Adipocyte (in vitro differentiated cells): ENCODE results near the gene ITGB4.

ENCODE experiments used
- DNase-seq: peaks from one replicate; pipeline ENCODE4 v3.0.0-alpha.2; 2015; ENCODE audit warnings: low read depth
- H3K27me3 ChIP-seq: replicated peaks from 2 replicates; pipeline ENCODE4 v1.7.0; 2013; ENCODE audit warnings: mild to moderate bottlenecking, low read length, moderate library complexity; ENCODE audit not compliant: control insufficient read depth, insufficient read depth
- H3K36me3 ChIP-seq: 2 replicates; pipeline ENCODE4 v1.7.0; 2013; ENCODE audit warnings: low read length, mild to moderate bottlenecking, moderate library complexity; ENCODE audit not compliant: control insufficient read depth, insufficient read depth, severe bottlenecking
- H3K4me1 ChIP-seq: 2 replicates; pipeline ENCODE4 v1.7.0; 2013; ENCODE audit warnings: mild to moderate bottlenecking, low read length, moderate library complexity; ENCODE audit not compliant: control insufficient read depth, insufficient read depth
- H3K4me3 ChIP-seq: 2 replicates; pipeline ENCODE4 v1.7.0; 2013; ENCODE audit warnings: mild to moderate bottlenecking, low read length, moderate library complexity
- H3K9ac ChIP-seq: 2 replicates; pipeline ENCODE4 v1.7.0; 2013; ENCODE audit warnings: mild to moderate bottlenecking, low read length, moderate library complexity
- H3K9me3 ChIP-seq: 2 replicates; pipeline ENCODE4 v1.7.0; 2013; ENCODE audit warnings: mild to moderate bottlenecking, low read length, moderate library complexity; ENCODE audit not compliant: control insufficient read depth

Gene ITGB4

DNA sequence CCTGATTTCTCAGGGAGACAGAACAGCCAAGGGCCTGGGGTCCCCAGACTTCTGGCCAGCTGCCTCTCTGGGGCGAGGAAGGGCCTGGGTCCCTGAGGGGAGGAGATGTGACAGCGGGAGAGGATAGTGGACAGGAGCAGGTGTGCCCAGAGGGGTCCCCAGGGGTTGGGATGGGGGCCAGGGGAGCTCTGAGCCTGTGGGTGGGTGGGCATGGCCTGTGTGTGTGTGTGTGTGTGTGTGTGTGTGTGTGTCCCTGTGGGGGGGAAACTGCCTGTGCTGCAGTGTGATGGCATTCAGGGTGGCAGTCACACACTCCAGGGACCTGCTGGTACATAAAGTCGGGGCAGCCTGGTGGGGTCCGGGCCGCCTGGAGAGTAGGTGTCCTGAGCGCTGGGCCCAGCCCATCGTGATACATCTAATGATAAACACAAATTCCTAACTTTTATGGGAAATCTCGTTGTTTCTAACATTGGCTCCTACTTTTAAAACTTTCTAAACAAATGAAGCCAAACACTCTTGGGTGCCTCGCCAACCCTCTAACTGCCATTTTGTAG, 1.4 kb downstream of the ITGB4 start:
- no peak overlapping the region for H3K4me3 ChIP-seq
- no peaks in the 10 kb centered on the region for H3K36me3 ChIP-seq
- H3K9ac ChIP-seq: no peak overlapping the region
- H3K27me3 ChIP-seq: peaks cover 51% of the 10 kb centered on the region
- no peaks in the 10 kb centered on the region for H3K4me1 ChIP-seq
- no peak for DNase-seq
- H3K9me3 ChIP-seq: no peaks in the 10 kb centered on the region

DNA sequence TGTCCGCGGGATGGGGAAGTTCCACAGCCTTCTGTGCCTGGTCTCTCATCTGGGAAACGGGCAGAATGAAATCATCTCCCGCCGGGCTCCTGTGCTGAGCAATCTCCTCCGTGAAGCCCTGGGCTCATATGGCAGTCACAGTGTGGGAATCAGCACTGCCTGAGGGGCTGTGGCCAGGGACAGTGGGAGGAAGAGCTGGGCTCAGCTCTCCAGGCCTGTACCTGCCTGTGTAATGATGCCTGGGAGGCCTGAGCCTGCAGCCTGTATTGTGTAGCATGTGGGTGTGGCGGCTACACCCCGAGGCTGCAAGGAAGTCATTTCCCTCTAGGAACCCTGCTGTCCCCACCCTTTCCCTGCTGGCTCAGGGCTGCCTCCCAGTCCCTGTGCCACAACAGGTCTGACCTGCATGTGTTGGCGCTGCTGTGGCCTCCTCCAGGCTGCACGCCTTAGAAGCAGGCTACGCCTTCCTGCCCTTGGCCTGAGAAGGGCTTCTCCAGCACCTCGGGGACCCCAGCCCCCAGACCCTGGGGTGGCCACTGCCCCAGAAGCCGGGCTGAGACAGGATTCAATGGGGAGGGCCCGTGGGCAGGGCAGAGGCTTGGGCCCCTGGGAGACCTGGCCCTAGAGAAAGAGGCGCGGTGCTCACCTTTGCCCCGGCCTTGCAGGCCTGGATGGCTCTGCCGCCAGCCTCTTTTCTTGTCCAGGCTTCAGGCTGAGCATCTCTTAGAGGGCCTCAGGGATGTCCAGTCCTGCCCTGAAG, 2.1 kb downstream of the ITGB4 start:
- DNase-seq: no peak
- Histone ChIP-seq H3K9me3 (no peaks in the 10 kb centered on the region), H3K36me3 (no peaks in the 10 kb centered on the region), H3K9ac (no peak overlapping the region), H3K4me3 (no peak overlapping the region), H3K4me1 (no peaks in the 10 kb centered on the region), H3K27me3 (peaks cover 53% of the 10 kb centered on the region)

- no peak overlapping the region for H3K4me3 ChIP-seq
- no peaks in the 10 kb centered on the region for H3K36me3 ChIP-seq
- H3K9me3 ChIP-seq: no peaks in the 10 kb centered on the region
- H3K27me3 ChIP-seq: peaks cover 43% of the 10 kb centered on the region
- no peak overlapping the region for H3K9ac ChIP-seq
- DNase-seq: no peak
- no peaks in the 10 kb centered on the region for H3K4me1 ChIP-seq
Observed at GRCh38 chr17:75724016-75725003, 3.1 kb downstream of the ITGB4 start.

GRCh38 chr17:75725504-75725903, 4.2 kb downstream of the ITGB4 start:
- no peaks in the 10 kb centered on the region for H3K9me3 ChIP-seq
- peaks cover 32% of the 10 kb centered on the region for H3K27me3 ChIP-seq
- no peak overlapping the region for H3K4me3 ChIP-seq
- H3K36me3 ChIP-seq: no peaks in the 10 kb centered on the region
- H3K9ac ChIP-seq: no peak overlapping the region
- no peaks in the 10 kb centered on the region for H3K4me1 ChIP-seq
- no peak for DNase-seq

- H3K4me1 ChIP-seq: no peaks in the 10 kb centered on the region
- no peak overlapping the region for H3K4me3 ChIP-seq
- DNase-seq: no peak
- peaks cover 27% of the 10 kb centered on the region for H3K27me3 ChIP-seq
- H3K9ac ChIP-seq: no peak overlapping the region
- no peaks in the 10 kb centered on the region for H3K36me3 ChIP-seq
- H3K9me3 ChIP-seq: no peaks in the 10 kb centered on the region
Observed at GRCh38 chr17:75727391-75727790, 6.1 kb downstream of the ITGB4 start.

DNA sequence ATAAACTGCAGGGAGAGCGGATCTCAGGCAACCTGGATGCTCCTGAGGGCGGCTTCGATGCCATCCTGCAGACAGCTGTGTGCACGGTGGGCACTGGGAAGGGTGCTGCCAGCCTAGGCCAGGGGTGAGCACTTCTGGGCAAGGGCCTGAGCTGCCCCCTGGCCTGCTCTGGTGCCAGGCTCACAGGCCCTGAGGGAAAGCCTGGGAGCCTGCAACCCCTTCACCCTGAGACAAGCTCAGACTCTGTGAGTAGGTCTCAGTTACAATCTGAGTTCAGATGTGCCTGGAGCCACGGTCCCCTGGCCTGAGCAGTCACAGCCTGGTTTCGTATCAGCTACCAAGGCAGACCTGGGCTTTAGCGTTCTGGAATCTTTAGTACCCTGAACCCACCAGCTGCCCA, 8.1 kb downstream of the ITGB4 start:
- DNase-seq: no peak
- Histone ChIP-seq H3K4me3 (no peak overlapping the region), H3K4me1 (no peaks in the 10 kb centered on the region), H3K27me3 (peaks cover 27% of the 10 kb centered on the region), H3K9ac (no peak overlapping the region), H3K9me3 (no peaks in the 10 kb centered on the region), H3K36me3 (no peaks in the 10 kb centered on the region)

DNA sequence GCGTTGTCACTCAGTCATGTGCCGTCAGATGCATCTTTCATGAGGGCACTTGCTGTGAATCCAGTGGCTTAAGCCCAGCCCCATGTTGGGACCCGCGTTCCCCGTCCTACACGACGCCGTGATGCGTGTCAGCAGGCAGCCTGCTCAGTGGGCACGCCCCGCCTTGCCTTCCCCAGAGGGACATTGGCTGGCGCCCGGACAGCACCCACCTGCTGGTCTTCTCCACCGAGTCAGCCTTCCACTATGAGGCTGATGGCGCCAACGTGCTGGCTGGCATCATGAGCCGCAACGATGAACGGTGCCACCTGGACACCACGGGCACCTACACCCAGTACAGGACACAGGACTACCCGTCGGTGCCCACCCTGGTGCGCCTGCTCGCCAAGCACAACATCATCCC, 8.8 kb downstream of the ITGB4 start:
- H3K9ac ChIP-seq: no peak overlapping the region
- no peaks in the 10 kb centered on the region for H3K4me1 ChIP-seq
- H3K4me3 ChIP-seq: no peak overlapping the region
- DNase-seq: no peak
- peaks cover 27% of the 10 kb centered on the region for H3K27me3 ChIP-seq
- H3K36me3 ChIP-seq: no peaks in the 10 kb centered on the region
- H3K9me3 ChIP-seq: no peaks in the 10 kb centered on the region

- Histone ChIP-seq H3K4me1 (no peaks in the 10 kb centered on the region), H3K9ac (no peak overlapping the region), H3K36me3 (no peaks in the 10 kb centered on the region), H3K27me3 (peaks cover 20% of the 10 kb centered on the region), H3K4me3 (no peak overlapping the region), H3K9me3 (no peaks in the 10 kb centered on the region)
- DNase-seq: no peak
Observed at GRCh38 chr17:75731086-75731715, 9.9 kb downstream of the ITGB4 start.

DNA sequence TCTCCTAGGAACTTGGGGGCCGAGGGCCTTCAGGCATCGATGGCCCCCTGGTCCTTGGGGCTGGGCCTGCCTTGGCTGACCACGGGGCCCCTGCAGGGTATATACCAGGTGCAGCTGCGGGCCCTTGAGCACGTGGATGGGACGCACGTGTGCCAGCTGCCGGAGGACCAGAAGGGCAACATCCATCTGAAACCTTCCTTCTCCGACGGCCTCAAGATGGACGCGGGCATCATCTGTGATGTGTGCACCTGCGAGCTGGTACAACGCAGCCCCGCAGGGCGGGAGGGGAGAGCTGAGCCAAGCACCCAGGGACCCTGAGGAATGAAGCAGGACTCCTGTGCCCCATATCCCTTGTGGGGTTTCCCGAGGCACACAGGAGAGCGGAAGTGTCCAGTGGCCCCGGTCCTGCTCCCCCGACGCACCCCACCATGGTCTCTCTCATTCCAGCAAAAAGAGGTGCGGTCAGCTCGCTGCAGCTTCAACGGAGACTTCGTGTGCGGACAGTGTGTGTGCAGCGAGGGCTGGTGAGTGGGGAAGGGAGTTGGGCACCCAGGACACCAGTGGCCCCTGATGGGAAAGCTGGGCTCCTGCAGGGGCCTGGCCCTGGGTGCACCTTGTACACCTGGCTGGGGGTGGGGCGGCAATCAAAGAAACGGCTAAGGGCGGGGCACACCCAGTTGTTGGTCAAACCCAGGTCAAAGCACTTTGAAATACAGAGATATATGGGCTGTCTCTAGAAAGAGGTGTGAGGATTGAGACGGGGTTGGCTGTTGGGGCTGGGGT, 10.6 kb downstream of the ITGB4 start:
- no peak for DNase-seq
- Histone ChIP-seq H3K9me3 (no peaks in the 10 kb centered on the region), H3K4me3 (no peak overlapping the region), H3K9ac (no peak overlapping the region), H3K36me3 (no peaks in the 10 kb centered on the region), H3K27me3 (peaks cover 20% of the 10 kb centered on the region), H3K4me1 (no peaks in the 10 kb centered on the region)

GRCh38 chr17:75733471-75733870, 12.2 kb downstream of the ITGB4 start:
- DNase-seq: no peak
- no peak overlapping the region for H3K9ac ChIP-seq

More at GRCh38 chr17:75733471-75733870, 12.2 kb downstream of the ITGB4 start:
- no peaks in the 10 kb centered on the region for H3K9me3 ChIP-seq
- peaks cover 4% of the 10 kb centered on the region for H3K4me1 ChIP-seq
- no peaks in the 10 kb centered on the region for H3K36me3 ChIP-seq
- H3K4me3 ChIP-seq: no peak overlapping the region
- H3K27me3 ChIP-seq: peaks cover 6% of the 10 kb centered on the region
